ENCODE measurements around the gene PAIP2.

Gene PAIP2

GRCh38 chr5:139415869-139416268 lies 74.2 kb downstream of the PAIP2 start:
- in situ Hi-C loops (cut with MboI; ENCODE audit: low pct_unique_long_range_greater_than_20kb, low sequenced_read_pairs, unreplicated experiment), result no loop called here
- no peak for DNase-seq (ENCODE audit: low spot score)
- TF ChIP-seq CTCF (IDR thresholded peaks at IDR 0.05; ENCODE audit: extremely low read depth, insufficient read depth, missing control alignments), result no peak

GRCh38 chr5:139416651-139417050 lies 75.0 kb downstream of the PAIP2 start:
- DNase-seq (ENCODE audit: low spot score), result no peak
- TF ChIP-seq CTCF (IDR thresholded peaks at IDR 0.05; ENCODE audit: extremely low read depth, insufficient read depth, missing control alignments), result no peak
- in situ Hi-C loops (cut with MboI; ENCODE audit: low pct_unique_long_range_greater_than_20kb, low sequenced_read_pairs, unreplicated experiment), result no loop called here

GRCh38 chr5:139417214-139417613 lies 75.6 kb downstream of the PAIP2 start:
- no peak for DNase-seq (ENCODE audit: low spot score)
- in situ Hi-C loops (cut with MboI; ENCODE audit: low pct_unique_long_range_greater_than_20kb, low sequenced_read_pairs, unreplicated experiment), result no loop called here

GRCh38 chr5:139418793-139419192 lies 77.1 kb downstream of the PAIP2 start:
- no peak for TF ChIP-seq CTCF (IDR thresholded peaks at IDR 0.05; ENCODE audit: extremely low read depth, insufficient read depth, missing control alignments)
- DNase-seq (ENCODE audit: low spot score), result no peak
- in situ Hi-C loops (cut with MboI; ENCODE audit: low pct_unique_long_range_greater_than_20kb, low sequenced_read_pairs, unreplicated experiment), result no loop called here

More at GRCh38 chr5:139417214-139417613, 75.6 kb downstream of the PAIP2 start:
- no peak for TF ChIP-seq CTCF (IDR thresholded peaks at IDR 0.05; ENCODE audit: extremely low read depth, insufficient read depth, missing control alignments)
